ENCODE data around the gene BRME1. TPM values are rescaled to one million over a fixed set of nuclear protein-coding genes. Genes with fewer than 3 reads are reported as not detected.

The BRME1 gene
- total RNA-seq, 1 experiment from 2014 or later, result 6.7 TPM

DNA sequence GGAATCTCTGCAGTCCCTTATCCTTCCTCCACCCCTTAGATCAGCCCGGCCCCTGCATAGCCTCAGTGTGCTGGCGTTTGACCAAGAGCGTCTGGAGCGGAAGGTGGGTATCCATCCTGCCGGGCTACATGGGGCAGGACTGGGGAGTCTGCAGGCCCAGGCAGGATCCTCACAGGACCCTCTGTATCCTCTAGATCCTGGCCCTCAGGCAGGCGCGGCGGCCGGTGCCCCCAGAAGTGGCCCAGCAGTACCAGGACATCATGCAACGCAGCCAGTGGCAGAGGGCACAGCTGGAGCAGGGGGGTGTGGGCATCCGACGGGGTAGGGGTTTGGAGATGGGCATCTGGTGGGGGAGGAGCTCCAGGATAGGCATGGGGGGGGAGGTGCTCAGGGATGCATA lies 23.4 kb upstream of the BRME1 start:
- Histone ChIP-seq H3K4me1 (ENCODE audit: insufficient read depth, low read length) (no peaks in the 10 kb centered on the region; the same call in 1 of the 2 replicates), H2BK5ac (ENCODE audit: insufficient read length, low read length) (no peak overlapping the region), H4K8ac (replicated peaks; ENCODE audit: insufficient read length, low read depth, low read length) (no peak overlapping the region), H3K14ac (ENCODE audit: insufficient read depth, low read length) (no peak overlapping the region), H3K4ac (ENCODE audit: low read depth, low read length) (no peak overlapping the region), H3K23ac (ENCODE audit: insufficient read length, low read depth, low read length) (no peak overlapping the region), H2BK12ac (ENCODE audit: insufficient read length, low read depth, low read length) (no peak overlapping the region), H2BK120ac (ENCODE audit: low read depth, low read length, poor library complexity, severe bottlenecking) (no peak overlapping the region), H3K79me2 (ENCODE audit: insufficient read depth, low read length) (no peaks in the 10 kb centered on the region), H3K23me2 (ENCODE audit: insufficient read length, low read depth, low read length, poor library complexity, severe bottlenecking) (no peaks in the 10 kb centered on the region), H4K20me1 (ENCODE audit: control insufficient read depth, insufficient read depth, insufficient read length) (no peaks in the 10 kb centered on the region), H2BK20ac (ENCODE audit: low read depth, low read length, poor library complexity, severe bottlenecking) (no peak overlapping the region), H3K18ac (ENCODE audit: insufficient read length, low read depth, low read length) (no peak overlapping the region), H3K9me3 (ENCODE audit: control insufficient read depth, low read depth, low read length) (no peaks in the 10 kb centered on the region), H3K9ac (ENCODE audit: extremely low read depth, insufficient read length, low read length) (no peak overlapping the region), H3K79me1 (ENCODE audit: insufficient read depth, low read depth, low read length, poor library complexity, severe bottlenecking) (no peaks in the 10 kb centered on the region), H2AFZ (ENCODE audit: low read length) (no peak overlapping the region), H3K27me3 (ENCODE audit: insufficient read depth, low read length) (no peaks in the 10 kb centered on the region), H3K56ac (ENCODE audit: insufficient read length, low read depth, low read length) (no peak overlapping the region), H3K4me2 (ENCODE audit: insufficient read depth, insufficient read length, low read length) (no peak overlapping the region), H2BK15ac (ENCODE audit: low read depth, low read length) (no peak overlapping the region), H4K91ac (ENCODE audit: insufficient read length, low read depth, low read length) (no peak overlapping the region), H3T11ph (ENCODE audit: low read length) (no peak overlapping the region), H2AK5ac (ENCODE audit: insufficient read length, low read length) (no peak overlapping the region), H4K5ac (ENCODE audit: insufficient read length, low read depth, low read length) (no peak overlapping the region), H3K27ac (ENCODE audit: insufficient read length, low read depth, low read length) (no peak overlapping the region)
- WGBS (ENCODE audit: extremely low coverage, insufficient read length, low lambda C conversion rate), result no CpG with 5 or more reads among the region's 12 CpGs
- Mint-ChIP-seq H3K27me3 (ENCODE audit: low read depth) (no peaks in the 10 kb centered on the region; the same call in 1 of the 2 replicates), H3K36me3 (ENCODE audit: insufficient read depth in 1 of 3, low read depth in 3 of 3) (peaks cover 17 to 39% (median 32%) of the 10 kb centered on the region in 3 experiments; a peak in 6 of 7 replicates), H3K4me1 (peaks cover 3 to 4% of the 10 kb centered on the region in 2 experiments), H3K27ac (peak overlapping the region in 1 of 3 experiments; percentile 18; a peak in 1 of 7 replicates), H3K4me3 (no peak overlapping the region), H3K9me3 (no peaks in the 10 kb centered on the region)
- no peak for DNase-seq
- TF ChIP-seq, protein P1, sequence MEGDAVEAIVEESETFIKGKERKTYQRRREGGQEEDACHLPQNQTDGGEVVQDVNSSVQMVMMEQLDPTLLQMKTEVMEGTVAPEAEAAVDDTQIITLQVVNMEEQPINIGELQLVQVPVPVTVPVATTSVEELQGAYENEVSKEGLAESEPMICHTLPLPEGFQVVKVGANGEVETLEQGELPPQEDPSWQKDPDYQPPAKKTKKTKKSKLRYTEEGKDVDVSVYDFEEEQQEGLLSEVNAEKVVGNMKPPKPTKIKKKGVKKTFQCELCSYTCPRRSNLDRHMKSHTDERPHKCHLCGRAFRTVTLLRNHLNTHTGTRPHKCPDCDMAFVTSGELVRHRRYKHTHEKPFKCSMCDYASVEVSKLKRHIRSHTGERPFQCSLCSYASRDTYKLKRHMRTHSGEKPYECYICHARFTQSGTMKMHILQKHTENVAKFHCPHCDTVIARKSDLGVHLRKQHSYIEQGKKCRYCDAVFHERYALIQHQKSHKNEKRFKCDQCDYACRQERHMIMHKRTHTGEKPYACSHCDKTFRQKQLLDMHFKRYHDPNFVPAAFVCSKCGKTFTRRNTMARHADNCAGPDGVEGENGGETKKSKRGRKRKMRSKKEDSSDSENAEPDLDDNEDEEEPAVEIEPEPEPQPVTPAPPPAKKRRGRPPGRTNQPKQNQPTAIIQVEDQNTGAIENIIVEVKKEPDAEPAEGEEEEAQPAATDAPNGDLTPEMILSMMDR (conservative IDR thresholded peaks at IDR 0.05), result no peak
